NCI-H187 (cell line): Measurements from ENCODE around the gene FAM171A1.

Experiments
- DNase-seq, 2 experiments: peaks; one replicate each; lab custom pipeline; 2025; lab: John Stamatoyannopoulos, UW

The FAM171A1 gene

GRCh38 chr10:15168786-15169554, 202.1 kb downstream of the FAM171A1 start:
- DNase-seq = peak; percentile 48 to 79

- peak; percentile 10 to 66 for DNase-seq
These were observed 202.8 kb downstream of the FAM171A1 start, which contains the start of gene NMT2 for GRCh38 chr10:15168291-15168785. NMT2 (minus strand) TSS chr10:15168693; CDS start chr10:15168612, 81 bp downstream.

- no peak for DNase-seq
These were observed 203.4 kb downstream of the FAM171A1 start for GRCh38 chr10:15167411-15168290.

GRCh38 chr10:15166325-15166724, 204.8 kb downstream of the FAM171A1 start:
- no peak for DNase-seq

GRCh38 chr10:15163253-15163828, 207.7 kb downstream of the FAM171A1 start:
- no peak for DNase-seq
